ENCODE measurements around the gene CNGA3.

The CNGA3 gene

GRCh38 chr2:98327776-98328175, 18.5 kb upstream of the CNGA3 start:
- DNase-seq (ENCODE audit: low spot score), result no peak

GRCh38 chr2:98329549-98329948, 16.7 kb upstream of the CNGA3 start:
- no peak for DNase-seq (ENCODE audit: low spot score)

- no peak for DNase-seq (ENCODE audit: low spot score)
These were observed 13.3 kb upstream of the CNGA3 start for GRCh38 chr2:98332989-98333388.

GRCh38 chr2:98333922-98334321, 12.3 kb upstream of the CNGA3 start:
- no peak for DNase-seq (ENCODE audit: low spot score)

GRCh38 chr2:98334439-98335078, 11.7 kb upstream of the CNGA3 start:
- DNase-seq (ENCODE audit: low spot score), result peak; percentile 82

- DNase-seq (ENCODE audit: low spot score), result no peak
These were observed 11.0 kb upstream of the CNGA3 start for GRCh38 chr2:98335271-98335670.

- no peak for DNase-seq (ENCODE audit: low spot score)
These were observed 5.0 kb upstream of the CNGA3 start for GRCh38 chr2:98341241-98341640.

GRCh38 chr2:98343285-98343684, 3.0 kb upstream of the CNGA3 start:
- DNase-seq (ENCODE audit: low spot score), result no peak

- DNase-seq (ENCODE audit: low spot score), result no peak
These were observed 1.2 kb downstream of the CNGA3 start for GRCh38 chr2:98347298-98348065.

- DNase-seq (ENCODE audit: low spot score), result no peak
These were observed 1.9 kb downstream of the CNGA3 start for GRCh38 chr2:98348066-98348561.

GRCh38 chr2:98350411-98350810, 4.2 kb downstream of the CNGA3 start:
- no peak for DNase-seq (ENCODE audit: low spot score)

- DNase-seq (ENCODE audit: low spot score), result no peak
These were observed 9.6 kb downstream of the CNGA3 start for GRCh38 chr2:98355881-98356280.

GRCh38 chr2:98356729-98357128, 10.5 kb downstream of the CNGA3 start:
- DNase-seq (ENCODE audit: low spot score), result no peak

GRCh38 chr2:98357849-98358248, 11.6 kb downstream of the CNGA3 start:
- no peak for DNase-seq (ENCODE audit: low spot score)

- no peak for DNase-seq (ENCODE audit: low spot score)
These were observed 13.7 kb downstream of the CNGA3 start for GRCh38 chr2:98359986-98360385.

- DNase-seq (ENCODE audit: low spot score), result no peak
These were observed 21.5 kb downstream of the CNGA3 start for GRCh38 chr2:98367721-98368120.

- no peak for DNase-seq (ENCODE audit: low spot score)
These were observed 23.5 kb downstream of the CNGA3 start for GRCh38 chr2:98369710-98370239.

- DNase-seq (ENCODE audit: low spot score), result no peak
These were observed 25.9 kb downstream of the CNGA3 start for GRCh38 chr2:98372121-98372520.

- DNase-seq (ENCODE audit: low spot score), result no peak
These were observed 26.3 kb downstream of the CNGA3 start for GRCh38 chr2:98372579-98372978.

GRCh38 chr2:98374286-98374685, 28.0 kb downstream of the CNGA3 start:
- DNase-seq (ENCODE audit: low spot score), result no peak

- no peak for DNase-seq (ENCODE audit: low spot score)
These were observed 28.8 kb downstream of the CNGA3 start for GRCh38 chr2:98374958-98375570.

- DNase-seq (ENCODE audit: low spot score), result no peak
These were observed 30.1 kb downstream of the CNGA3 start for GRCh38 chr2:98376301-98376910.
